Mesendoderm (in vitro differentiated cells): ENCODE results near the gene NXPE3.
A peak's percentile ranks its signal among the peaks of the same experiment; 100 is the strongest.

ENCODE experiments used
- DNase-seq: peaks from one replicate; pipeline ENCODE4 v3.0.0; 2013
- H2AK5ac ChIP-seq: 2 replicates; pipeline ENCODE4 v1.6.1; 2013; ENCODE audit warnings: low read length, inconsistent platforms
- H2BK120ac ChIP-seq: 2 replicates; pipeline ENCODE4 v1.6.1; 2013; ENCODE audit warnings: low read depth, mild to moderate bottlenecking, low read length, moderate library complexity, mixed read lengths
- H2BK15ac ChIP-seq: replicated peaks from 2 replicates; pipeline ENCODE4 v1.6.1; 2013; ENCODE audit warnings: low read depth, mild to moderate bottlenecking, moderate library complexity
- H2BK5ac ChIP-seq: 2 replicates; pipeline ENCODE4 v1.6.1; 2013; ENCODE audit warnings: low read length, inconsistent platforms
- H3K18ac ChIP-seq: 2 replicates; pipeline ENCODE4 v1.6.1; 2013; ENCODE audit warnings: mild to moderate bottlenecking, low read length, mixed read lengths
- H3K23ac ChIP-seq: one replicate; pipeline ENCODE4 v1.6.1; 2013; ENCODE audit warnings: low read length
- H3K27ac ChIP-seq: 2 replicates; pipeline ENCODE4 v1.5.1; 2013; ENCODE audit warnings: low read depth, mild to moderate bottlenecking, inconsistent platforms, low read length, moderate library complexity
- H3K27me3 ChIP-seq: 2 replicates; pipeline ENCODE4 v1.6.1; 2013; ENCODE audit warnings: low read length, control low read depth, mild to moderate bottlenecking, inconsistent platforms; ENCODE audit not compliant: insufficient read depth, poor library complexity
- H3K36me3 ChIP-seq: 2 replicates; pipeline ENCODE4 v1.6.1; 2013; ENCODE audit warnings: low read length, inconsistent platforms; ENCODE audit not compliant: control insufficient read depth, insufficient read depth
- H3K4ac ChIP-seq: one replicate; pipeline ENCODE4 v1.6.1; 2013; ENCODE audit warnings: low read depth, mild to moderate bottlenecking, low read length, moderate library complexity
- H3K4me1 ChIP-seq: 2 replicates; pipeline ENCODE4 v1.6.1; 2013; ENCODE audit warnings: low read depth, low read length, inconsistent platforms; ENCODE audit not compliant: control insufficient read depth
- H3K4me2 ChIP-seq: 2 replicates; pipeline ENCODE4 v1.6.1; 2013; ENCODE audit warnings: low read length
- H3K4me3 ChIP-seq: 2 replicates; pipeline ENCODE4 v1.5.1; 2013; ENCODE audit warnings: mild to moderate bottlenecking, low read length
- H3K56ac ChIP-seq: one replicate; pipeline ENCODE4 v1.6.1; 2013; ENCODE audit warnings: low read length
- H3K79me1 ChIP-seq: 2 replicates; pipeline ENCODE4 v1.6.1; 2013; ENCODE audit warnings: low read length, inconsistent platforms
- H3K79me2 ChIP-seq: 2 replicates; pipeline ENCODE4 v1.6.1; 2013; ENCODE audit warnings: mild to moderate bottlenecking, low read length; ENCODE audit not compliant: control insufficient read depth, insufficient read depth
- H3K9ac ChIP-seq: 2 replicates; pipeline ENCODE4 v1.6.1; 2013; ENCODE audit warnings: low read length, inconsistent platforms
- H4K5ac ChIP-seq: one replicate; pipeline ENCODE4 v1.6.1; 2013; ENCODE audit warnings: low read length
- H4K8ac ChIP-seq: one replicate; pipeline ENCODE4 v1.6.1; 2013; ENCODE audit warnings: low read depth, mild to moderate bottlenecking, control low read depth, low read length, moderate library complexity
- WGBS: extraction: QIAGEN DNeasy Blood & Tissue Kit; methylation state at CpG from one replicate; pipeline ENCODE4 v1.1.7; 2013; ENCODE audit warnings: low lambda C conversion rate, missing lambda C conversion rate; ENCODE audit not compliant: insufficient coverage; ENCODE audit errors: extremely low coverage; 5-methylcytosine and 5-hydroxymethylcytosine counted together

NXPE3 gene

DNA sequence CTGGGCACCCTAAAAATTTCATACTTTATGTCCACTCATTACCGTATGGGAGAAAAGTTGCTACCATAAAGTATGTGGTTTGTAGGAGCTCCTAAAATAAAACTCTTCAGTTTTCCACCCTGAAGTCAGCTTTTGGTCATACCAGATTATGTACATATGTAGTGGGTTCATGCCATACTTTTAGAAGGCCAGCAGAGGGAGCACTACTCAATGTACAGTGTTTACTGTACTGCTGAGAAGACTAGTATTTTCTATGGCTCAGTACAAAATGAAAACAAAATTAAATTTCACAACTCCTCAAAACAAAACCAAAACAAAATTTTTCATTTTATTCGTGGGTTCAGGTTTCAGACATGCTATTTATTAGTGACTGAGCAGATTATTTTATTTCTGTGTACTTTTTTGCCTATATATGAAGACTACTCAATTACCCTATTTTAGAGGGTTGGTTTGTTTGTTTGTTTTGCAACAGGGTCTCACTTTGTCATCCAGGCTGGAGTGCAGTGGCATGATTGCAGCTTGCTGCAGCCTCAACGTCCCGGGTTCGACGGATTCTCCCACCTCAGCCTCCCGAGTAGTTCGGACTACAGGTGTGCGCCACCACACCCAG lies 24.3 kb downstream of the NXPE3 start:
- Histone ChIP-seq H3K27me3 (no peaks in the 10 kb centered on the region), H3K4me2 (no peak overlapping the region), H3K27ac (no peak overlapping the region), H2BK120ac (no peak overlapping the region), H2BK5ac (no peak overlapping the region), H4K8ac (no peak overlapping the region), H4K5ac (no peak overlapping the region), H3K9ac (no peak overlapping the region), H3K56ac (no peak overlapping the region), H3K4ac (no peak overlapping the region), H3K4me3 (no peak overlapping the region), H2AK5ac (no peak overlapping the region), H3K79me1 (no peaks in the 10 kb centered on the region), H3K4me1 (no peaks in the 10 kb centered on the region), H3K36me3 (no peaks in the 10 kb centered on the region), H3K79me2 (no peaks in the 10 kb centered on the region), H2BK15ac (no peak overlapping the region), H3K18ac (no peak overlapping the region), H3K23ac (no peak overlapping the region)
- no CpG with 5 or more reads among the region's 9 CpGs for WGBS
- peak; percentile 51 for DNase-seq

DNA sequence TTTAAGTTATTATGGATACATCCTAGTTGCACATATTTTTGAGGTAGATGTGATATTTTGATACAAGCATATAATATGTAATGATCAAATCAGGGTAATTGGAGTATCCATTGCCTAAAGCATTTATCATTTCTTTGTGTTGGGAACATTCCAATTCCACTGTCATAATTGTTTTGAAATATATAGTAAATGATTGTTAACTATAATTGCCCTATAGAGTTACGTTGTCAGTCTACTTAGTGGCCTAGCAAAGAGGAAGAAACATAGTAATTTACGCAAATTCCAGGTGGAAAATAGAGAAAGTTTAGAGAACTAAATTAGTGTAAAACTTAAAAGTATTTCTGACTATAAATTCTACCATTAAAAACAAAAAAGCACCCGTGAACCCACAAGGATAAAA lies 24.9 kb downstream of the NXPE3 start:
- Histone ChIP-seq H3K79me1 (no peaks in the 10 kb centered on the region), H2BK15ac (no peak overlapping the region), H4K8ac (no peak overlapping the region), H3K56ac (no peak overlapping the region), H3K9ac (no peak overlapping the region), H3K4ac (no peak overlapping the region), H3K27ac (no peak overlapping the region), H3K23ac (no peak overlapping the region), H3K4me1 (no peaks in the 10 kb centered on the region), H3K18ac (no peak overlapping the region), H3K27me3 (no peaks in the 10 kb centered on the region), H3K36me3 (no peaks in the 10 kb centered on the region), H2AK5ac (no peak overlapping the region), H3K4me3 (no peak overlapping the region), H2BK120ac (no peak overlapping the region), H4K5ac (no peak overlapping the region), H2BK5ac (no peak overlapping the region), H3K4me2 (no peak overlapping the region), H3K79me2 (no peaks in the 10 kb centered on the region)
- no peak for DNase-seq
- WGBS = no CpG with 5 or more reads among the region's 3 CpGs

GRCh38 chr3:101806491-101806890 lies 27.5 kb downstream of the NXPE3 start:
- Histone ChIP-seq H2AK5ac (no peak overlapping the region), H4K5ac (no peak overlapping the region), H3K9ac (no peak overlapping the region), H2BK5ac (no peak overlapping the region), H2BK120ac (no peak overlapping the region), H3K4me2 (no peak overlapping the region), H3K79me1 (no peaks in the 10 kb centered on the region), H4K8ac (no peak overlapping the region), H3K4me3 (no peak overlapping the region), H3K79me2 (no peaks in the 10 kb centered on the region), H2BK15ac (no peak overlapping the region), H3K23ac (no peak overlapping the region), H3K56ac (no peak overlapping the region), H3K4me1 (no peaks in the 10 kb centered on the region), H3K4ac (no peak overlapping the region), H3K18ac (no peak overlapping the region), H3K27ac (no peak overlapping the region), H3K36me3 (no peaks in the 10 kb centered on the region), H3K27me3 (no peaks in the 10 kb centered on the region)
- no CpG with 5 or more reads among the region's 1 CpG for WGBS
- DNase-seq = no peak

- Histone ChIP-seq H3K56ac (no peak overlapping the region), H2BK5ac (no peak overlapping the region), H2AK5ac (no peak overlapping the region), H3K79me2 (no peaks in the 10 kb centered on the region), H3K4ac (no peak overlapping the region), H3K4me1 (no peaks in the 10 kb centered on the region), H3K18ac (no peak overlapping the region), H4K5ac (no peak overlapping the region), H4K8ac (no peak overlapping the region), H3K4me3 (no peak overlapping the region), H3K4me2 (no peak overlapping the region), H2BK15ac (no peak overlapping the region), H3K23ac (no peak overlapping the region), H3K9ac (no peak overlapping the region), H3K79me1 (no peaks in the 10 kb centered on the region), H3K27ac (no peak overlapping the region), H2BK120ac (no peak overlapping the region), H3K36me3 (no peaks in the 10 kb centered on the region), H3K27me3 (no peaks in the 10 kb centered on the region)
- WGBS = 100% methylated on average over 1 of the region's 2 CpGs
- DNase-seq = no peak
Observed at GRCh38 chr3:101807888-101808287, 28.9 kb downstream of the NXPE3 start.

- Histone ChIP-seq H3K4me3 (no peak overlapping the region), H3K56ac (no peak overlapping the region), H3K27ac (no peak overlapping the region), H4K8ac (no peak overlapping the region), H3K23ac (no peak overlapping the region), H2BK5ac (no peak overlapping the region), H4K5ac (no peak overlapping the region), H2AK5ac (no peak overlapping the region), H3K18ac (no peak overlapping the region), H3K9ac (no peak overlapping the region), H3K4me1 (no peaks in the 10 kb centered on the region), H3K36me3 (no peaks in the 10 kb centered on the region), H3K4ac (no peak overlapping the region), H3K79me2 (no peaks in the 10 kb centered on the region), H3K27me3 (no peaks in the 10 kb centered on the region), H2BK15ac (no peak overlapping the region), H3K4me2 (no peak overlapping the region), H3K79me1 (no peaks in the 10 kb centered on the region), H2BK120ac (no peak overlapping the region)
- peak; percentile 44 for DNase-seq
Observed at GRCh38 chr3:101809178-101810021, 30.4 kb downstream of the NXPE3 start.

DNA sequence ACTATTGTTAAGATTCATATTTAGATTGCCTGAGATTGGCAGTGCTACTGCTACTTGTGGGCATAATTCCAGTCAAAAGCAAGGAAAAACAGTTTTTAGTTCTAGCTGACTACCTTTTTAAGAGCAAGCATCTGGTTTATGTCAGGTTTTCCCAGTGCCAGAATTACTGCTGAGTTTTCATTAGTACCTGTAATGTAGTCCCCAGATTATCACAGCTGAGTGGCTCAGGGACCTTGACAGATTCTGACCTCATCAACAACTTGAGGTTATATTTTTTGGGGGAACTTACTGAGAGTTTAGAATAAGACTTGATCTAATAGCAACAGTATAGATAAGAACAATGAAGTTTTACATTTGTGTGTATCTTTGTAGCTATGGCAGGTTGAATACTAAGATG lies 31.0 kb downstream of the NXPE3 start:
- Histone ChIP-seq H2BK15ac (no peak overlapping the region), H2BK120ac (no peak overlapping the region), H3K4me2 (no peak overlapping the region), H2BK5ac (no peak overlapping the region), H3K36me3 (no peaks in the 10 kb centered on the region), H3K27ac (no peak overlapping the region), H3K4me3 (no peak overlapping the region), H3K9ac (no peak overlapping the region), H3K79me1 (no peaks in the 10 kb centered on the region), H3K18ac (no peak overlapping the region), H3K23ac (no peak overlapping the region), H3K27me3 (no peaks in the 10 kb centered on the region), H2AK5ac (no peak overlapping the region), H3K56ac (no peak overlapping the region), H3K4ac (no peak overlapping the region), H4K5ac (no peak overlapping the region), H3K79me2 (no peaks in the 10 kb centered on the region), H3K4me1 (no peaks in the 10 kb centered on the region), H4K8ac (no peak overlapping the region)
- DNase-seq = no peak
